Stimulated activated CD4-positive, alpha-beta T cell treated with anti-CD3 and anti-CD28 coated beads, Interleukin-1b, Interleukin-23, amount 100 ng/mL, for 1 hour (primary cell): Measurements from ENCODE around the gene ZNF467.

Experiments
- DNase-seq, 2 donors: peaks; one replicate each; pipeline ENCODE4 v3.0.0-alpha.2; 2020; ENCODE audit warnings: low read depth in 2 of 2

The ZNF467 gene

GRCh38 chr7:149750122-149750845 is 23.1 kb downstream of the ZNF467 start:
- no peak for DNase-seq

GRCh38 chr7:149748076-149748874 is 25.1 kb downstream of the ZNF467 start:
- no peak for DNase-seq

GRCh38 chr7:149743476-149744255 is 29.7 kb downstream of the ZNF467 start:
- DNase-seq, result no peak

GRCh38 chr7:149742075-149742701 is 31.2 kb downstream of the ZNF467 start:
- DNase-seq, result peak; percentile 7 to 30

GRCh38 chr7:149741629-149742028 is 31.8 kb downstream of the ZNF467 start:
- DNase-seq, result no peak

GRCh38 chr7:149736478-149737360 is 36.7 kb downstream of the ZNF467 start:
- DNase-seq, result no peak

GRCh38 chr7:149735779-149736477 is 37.5 kb downstream of the ZNF467 start:
- DNase-seq, result no peak

GRCh38 chr7:149735181-149735602 is 38.2 kb downstream of the ZNF467 start:
- DNase-seq, result no peak

GRCh38 chr7:149734791-149735075 is 38.7 kb downstream of the ZNF467 start:
- DNase-seq, result no peak

GRCh38 chr7:149733924-149734790 is 39.2 kb downstream of the ZNF467 start:
- no peak for DNase-seq

GRCh38 chr7:149733131-149733923 is 40.1 kb downstream of the ZNF467 start:
- DNase-seq, result no peak

GRCh38 chr7:149732611-149733010 is 40.8 kb downstream of the ZNF467 start:
- no peak for DNase-seq

- DNase-seq, result no peak
Observed at GRCh38 chr7:149732111-149732561, 41.3 kb downstream of the ZNF467 start.

GRCh38 chr7:149731207-149731955 is 42.0 kb downstream of the ZNF467 start:
- no peak for DNase-seq

GRCh38 chr7:149729983-149730801 is 43.2 kb downstream of the ZNF467 start:
- DNase-seq, result no peak

GRCh38 chr7:149729586-149729982 is 43.8 kb downstream of the ZNF467 start:
- no peak for DNase-seq
